H1 (cell line): ENCODE results near the gene CACNB1. TPM values are rescaled to one million over a fixed set of nuclear protein-coding genes. Genes with fewer than 3 reads are reported as not detected.

ENCODE experiments used
- CTCF ChIA-PET: fragments of 300-600 bp; sonication (Branson Sonifier 250); formaldehyde crosslinking; loops from one replicate; lab custom pipeline; 2021; ENCODE audit not compliant: partially characterized antibody; lab: Charles Lee
- POLR2A ChIA-PET: fragments of 300-600 bp; sonication (Branson Sonifier 250); formaldehyde crosslinking; loops from one replicate; lab custom pipeline; 2021; ENCODE audit warnings: inconsistent platforms; ENCODE audit not compliant: partially characterized antibody; lab: Charles Lee
- DNase-seq, 2 experiments: peaks; one replicate each; pipeline versions ENCODE4 v3.0.0 to v3.0.0-alpha.2; 2010 to 2022; ENCODE audit warnings: low spot score in 2 of 2, low read depth in 1 of 2, mixed read lengths in 1 of 2
- FAIRE-seq: peaks from 2 replicates; lab custom pipeline; 2011; peaks lifted over from hg19 to GRCh38; lab: Jason Lieb, UNC
- H2AFZ ChIP-seq: 2 replicates; pipeline ENCODE4 v1.8.1; 2012; ENCODE audit warnings: low read length, inconsistent platforms
- H2AK5ac ChIP-seq: 2 replicates; pipeline ENCODE4 v1.6.1; 2013; ENCODE audit warnings: low read depth, low read length
- H2BK120ac ChIP-seq: replicated peaks from 2 replicates; pipeline ENCODE3; 2013; ENCODE audit warnings: low read depth, low read length, inconsistent platforms
- H2BK12ac ChIP-seq: 2 replicates; pipeline ENCODE4 v1.6.1; 2013; ENCODE audit warnings: low read depth, low read length
- H2BK15ac ChIP-seq: 2 replicates; pipeline ENCODE4 v1.6.1; 2013; ENCODE audit warnings: low read length
- H2BK20ac ChIP-seq: 2 replicates; pipeline ENCODE4 v1.6.1; 2013; ENCODE audit warnings: low read length
- H2BK5ac ChIP-seq: 2 replicates; pipeline ENCODE4 v1.6.1; 2013; ENCODE audit warnings: low read depth, low read length
- H3K14ac ChIP-seq: 2 replicates; pipeline ENCODE4 v1.6.1; 2013; ENCODE audit warnings: inconsistent platforms; ENCODE audit not compliant: insufficient read length
- H3K18ac ChIP-seq: 2 replicates; pipeline ENCODE4 v1.6.1; 2013; ENCODE audit warnings: low read length; ENCODE audit errors: extremely low read depth
- H3K23ac ChIP-seq: 2 replicates; pipeline ENCODE4 v1.6.1; 2013; ENCODE audit warnings: inconsistent platforms; ENCODE audit not compliant: insufficient read length
- H3K23me2 ChIP-seq: 2 replicates; pipeline ENCODE4 v1.6.1; 2013; ENCODE audit warnings: low read depth, low read length
- H3K27ac ChIP-seq: 2 replicates; pipeline ENCODE4 v1.6.1; 2011; ENCODE audit warnings: low read depth, low read length, inconsistent platforms
- H3K27me3 ChIP-seq, 4 experiments: replicated peaks in 1 of 4; 1 replicate in 1 of 4; 2 replicates in 3 of 4; pipeline versions ENCODE4 v1.6.1 to v1.8.1; 2011 to 2013; ENCODE audit warnings: low read length in 3 of 4, mild to moderate bottlenecking in 3 of 4, inconsistent platforms in 2 of 4, mixed read lengths in 2 of 4, moderate library complexity in 1 of 4; ENCODE audit not compliant: control insufficient read depth in 3 of 4, insufficient read depth in 3 of 4; ENCODE audit errors: extremely low read depth in 1 of 4
- H3K36me3 ChIP-seq, 4 experiments: 2 replicates each; pipeline versions ENCODE4 v1.6.1 to v1.8.1; 2011 to 2013; ENCODE audit warnings: mild to moderate bottlenecking in 4 of 4, low read length in 3 of 4, moderate library complexity in 2 of 4, control low read depth in 1 of 4, inconsistent platforms in 1 of 4; ENCODE audit not compliant: insufficient read depth in 4 of 4, control insufficient read depth in 2 of 4
- H3K4ac ChIP-seq: replicated peaks from 2 replicates; pipeline ENCODE3; 2013; ENCODE audit warnings: low read length, low read depth, mixed read lengths, inconsistent platforms; ENCODE audit not compliant: insufficient read length
- H3K4me1 ChIP-seq, 4 experiments: replicated peaks in 1 of 4; 1 replicate in 1 of 4; 2 replicates in 3 of 4; pipeline versions ENCODE4 v1.6.1 to v1.8.1; 2011 to 2013; ENCODE audit warnings: low read length in 3 of 4, inconsistent platforms in 2 of 4, mixed read lengths in 1 of 4; ENCODE audit not compliant: insufficient read depth in 4 of 4, control insufficient read depth in 3 of 4
- H3K4me2 ChIP-seq, 2 experiments: 2 replicates each; pipeline versions ENCODE4 v1.6.1 to v1.8.1; 2011 to 2013; ENCODE audit warnings: low read depth in 2 of 2, low read length in 2 of 2, control low read depth in 1 of 2, inconsistent platforms in 1 of 2, mild to moderate bottlenecking in 1 of 2; ENCODE audit not compliant: insufficient read depth in 1 of 2
- H3K4me3 ChIP-seq, 4 experiments: fragments of 200-600, 300-600 bp in 1 of 4; sonication (generic), shearing (Covaris generic), sonication (Bioruptor Twin) in 1 of 4; 2 replicates each; pipeline versions ENCODE4 v1.5.1 to v1.8.1; 2011 to 2016; ENCODE audit warnings: low read length in 4 of 4, low read depth in 3 of 4, control low read depth in 2 of 4, inconsistent platforms in 2 of 4, mild to moderate bottlenecking in 2 of 4, mixed read lengths in 1 of 4, moderate library complexity in 1 of 4; ENCODE audit not compliant: insufficient read depth in 2 of 4; ENCODE audit errors: extremely low read depth in 1 of 4
- H3K56ac ChIP-seq: replicated peaks from 2 replicates; pipeline ENCODE3; 2013; ENCODE audit warnings: low read depth, mild to moderate bottlenecking, mixed read lengths, low read length, inconsistent platforms; ENCODE audit not compliant: insufficient read length
- H3K79me1 ChIP-seq: 2 replicates; pipeline ENCODE4 v1.6.1; 2013; ENCODE audit warnings: low read depth, low read length, control low read depth
- H3K79me2 ChIP-seq, 2 experiments: 2 replicates each; pipeline versions ENCODE4 v1.6.1 to v1.8.1; 2012 to 2013; ENCODE audit warnings: low read length in 2 of 2, mild to moderate bottlenecking in 2 of 2, inconsistent platforms in 1 of 2; ENCODE audit not compliant: insufficient read depth in 2 of 2, control insufficient read depth in 1 of 2
- H3K9ac ChIP-seq, 4 experiments: replicated peaks in 1 of 4; 1 replicate in 1 of 4; 2 replicates in 3 of 4; pipeline versions ENCODE4 v1.6.1 to v1.8.1; 2011 to 2013; ENCODE audit warnings: low read depth in 3 of 4, low read length in 3 of 4, control low read depth in 2 of 4, mild to moderate bottlenecking in 2 of 4, moderate library complexity in 2 of 4, inconsistent platforms in 1 of 4; ENCODE audit errors: extremely low read depth in 1 of 4
- H3K9me3 ChIP-seq, 2 experiments: 2 replicates each; pipeline versions ENCODE4 v1.6.1 to v1.8.1; 2012 to 2013; ENCODE audit warnings: mild to moderate bottlenecking in 2 of 2, moderate library complexity in 2 of 2, control low read depth in 1 of 2, inconsistent platforms in 1 of 2, low read depth in 1 of 2, low read length in 1 of 2, mixed read lengths in 1 of 2; ENCODE audit not compliant: insufficient read depth in 2 of 2
- H4K20me1 ChIP-seq, 2 experiments: replicated peaks in 1 of 2; 2 replicates each; pipeline versions ENCODE3 to v1.8.1; 2011 to 2013; ENCODE audit warnings: inconsistent platforms in 2 of 2, low read length in 2 of 2, mild to moderate bottlenecking in 1 of 2; ENCODE audit not compliant: insufficient read depth in 2 of 2, control insufficient read depth in 1 of 2
- H4K5ac ChIP-seq: 2 replicates; pipeline ENCODE4 v1.6.1; 2013; ENCODE audit warnings: low read length, low read depth, mixed read lengths, inconsistent platforms; ENCODE audit not compliant: insufficient read length
- H4K8ac ChIP-seq: 2 replicates; pipeline ENCODE4 v1.8.0; 2013; ENCODE audit warnings: mild to moderate bottlenecking, moderate library complexity, low read length, inconsistent platforms; ENCODE audit not compliant: insufficient read depth; ENCODE audit errors: extremely low read depth
- H4K91ac ChIP-seq: replicated peaks from 2 replicates; pipeline ENCODE3; 2013; ENCODE audit warnings: low read length, mixed read lengths, inconsistent platforms; ENCODE audit not compliant: insufficient read length
- CBX5 ChIP-seq: fragments of 300-800, 300-1000 bp; sonication (generic); IDR thresholded peaks from 2 replicates; pipeline ENCODE4 v1.7.1; 2016; ENCODE audit warnings: antibody characterized with exemption, low read length, low read depth
- CBX8 ChIP-seq: fragments of 300-800, 300-1000 bp; sonication (generic); IDR thresholded peaks from 2 replicates; pipeline ENCODE4 v1.7.1; 2016; ENCODE audit warnings: low read depth, low read length, borderline replicate concordance
- EGR1 ChIP-seq: IDR thresholded peaks from 2 replicates; pipeline ENCODE4 v1.6.1; 2011; ENCODE audit warnings: low read depth, low read length, borderline replicate concordance
- KDM4A ChIP-seq: IDR thresholded peaks from one replicate; pipeline ENCODE4 v1.7.1; 2012; ENCODE audit warnings: low read depth, mild to moderate bottlenecking, moderate library complexity, low read length, inconsistent platforms; ENCODE audit not compliant: severe bottlenecking
- SIX5 ChIP-seq: IDR thresholded peaks from 2 replicates; pipeline ENCODE4 v1.6.1; 2011; ENCODE audit warnings: mild to moderate bottlenecking, low read depth, low read length
- SRF ChIP-seq: IDR thresholded peaks from 2 replicates; pipeline ENCODE4 v1.6.1; 2011; ENCODE audit warnings: mild to moderate bottlenecking, low read depth, low read length, moderate library complexity
- ZNF274 ChIP-seq: IDR thresholded peaks from 2 replicates; pipeline ENCODE4 v1.7.0; 2012; ENCODE audit warnings: low read length, borderline replicate concordance; ENCODE audit errors: extremely low read depth
- WGBS, 2 experiments: shearing (Covaris generic) in 1 of 2; methylation state at CpG; one replicate each; pipeline versions ENCODE4 v1.1.6 to v1.1.7; 2013 to 2015; ENCODE audit warnings: low lambda C conversion rate in 2 of 2, mixed read lengths in 2 of 2, inconsistent platforms in 1 of 2, low coverage in 1 of 2, missing lambda C conversion rate in 1 of 2; ENCODE audit not compliant: insufficient replicate concordance in 2 of 2, insufficient coverage in 1 of 2, insufficient read length in 1 of 2; ENCODE audit errors: extremely low coverage in 1 of 2, missing lambda C conversion rate in 1 of 2; 5-methylcytosine and 5-hydroxymethylcytosine counted together
- polyA plus RNA-seq, 7 experiments: library from polyadenylated mRNA; depleted of rRNA in 3 of 7; stranded (reverse) in 5 of 7; unstranded in 2 of 7; fragments of >200 nt in 5 of 7; fragments of 200-250 nt in 2 of 7; gene quantifications; 1 replicate in 5 of 7; 2 replicates in 1 of 7; 4 replicates in 1 of 7; pipeline versions ENCODE4 v1.2.1 to v1.2.3, GENCODE V29; 2011 to 2013; ENCODE audit warnings: missing spikeins in 2 of 7, mixed read lengths in 2 of 7
- total RNA-seq: library from RNA; stranded (reverse); fragmentation: NEBNext Ultra II Directional; extraction: Animal tissue kit (Norgen Biotek cat#: 25700); gene quantifications from 2 replicates; pipeline ENCODE4 v1.2.1, GENCODE V29; 2021

CACNB1 gene
- total and polyA plus RNA-seq, 2 of the 8 experiments (the other 6 are each of a cell fraction or from before 2014, with no cell fraction given): 7.2 to 17.8 TPM

GRCh38 chr17:39173526-39174274 lies 23.8 kb downstream of the CACNB1 start:
- H2BK20ac ChIP-seq: 0 out of 2 replicates have a peak overlapping the region, but pooled peaks have one; percentile 3
- no peak for DNase-seq
- H3K36me3 ChIP-seq: peaks cover 0 to 15% (median 5%) of the 10 kb centered on the region in 4 experiments; a peak in 4 of 8 replicates
- H3K4me1 ChIP-seq: peaks cover 0 to 14% (median 10%) of the 10 kb centered on the region in 4 experiments; a peak in 6 of 7 replicates
- ChIA-PET CTCF (interaction anchor here (0.7 to 7.8 kb wide), 31 partner anchors 10 to 474 kb away, joined by 3 to 151 read pairs (median 5); partner anchors contain the start of genes ARL5C, FBXO47, LASP1NB and PLXDC1), POLR2A (interaction anchor here (0.5 to 3.9 kb wide), 14 partner anchors 9 to 227 kb away, joined by 3 to 35 read pairs (median 6); partner anchors contain the start of genes ARL5C, FBXL20 and RPL19)
- no peaks in the 10 kb centered on the region; the same call in 1 of the 2 replicates for H3K23me2 ChIP-seq
- H2BK15ac ChIP-seq: peak overlapping the region; percentile 81; the same call in 1 of the 2 replicates
- H2AK5ac ChIP-seq: 0 out of 2 replicates have a peak overlapping the region, but pooled peaks have one; percentile 65
- no peak overlapping the region for H3K27ac ChIP-seq
- no peak overlapping the region for H2BK120ac ChIP-seq
- H3K4me2 ChIP-seq: no peak overlapping the region
- no peak for FAIRE-seq
- no peaks in the 10 kb centered on the region for H3K79me1 ChIP-seq
- no peak for TF ChIP-seq SRF
- TF ChIP-seq EGR1: no peak
- TF ChIP-seq CBX5: no peak
- TF ChIP-seq CBX8: no peak
- TF ChIP-seq SIX5: no peak
- no peak for TF ChIP-seq KDM4A
- no peak for TF ChIP-seq ZNF274
- no peak overlapping the region for H3K18ac ChIP-seq
- H2BK12ac ChIP-seq: peak overlapping the region; percentile 60; the same call in 1 of the 2 replicates
- no peak overlapping the region for H4K91ac ChIP-seq
- no peak overlapping the region for H3K9ac ChIP-seq
- H2AFZ ChIP-seq: no peak overlapping the region
- H4K5ac ChIP-seq: no peak overlapping the region
- no peaks in the 10 kb centered on the region; a peak in 2 of 7 replicates for H3K27me3 ChIP-seq
- no peak overlapping the region for H4K8ac ChIP-seq
- H3K9me3 ChIP-seq: no peaks in the 10 kb centered on the region
- H3K79me2 ChIP-seq: no peaks in the 10 kb centered on the region
- H3K14ac ChIP-seq: no peak overlapping the region
- H3K56ac ChIP-seq: no peak overlapping the region
- peaks cover 0 to 5% of the 10 kb centered on the region in 2 experiments for H4K20me1 ChIP-seq
- H2BK5ac ChIP-seq: no peak overlapping the region
- no peak overlapping the region for H3K4ac ChIP-seq
- no peak overlapping the region for H3K23ac ChIP-seq
- H3K4me3 ChIP-seq: no peak overlapping the region
- WGBS, 2 experiments: 82% methylated on average over 10 of the region's 10 CpGs; no CpG with 5 or more reads in 1 of the 2 experiments
